ENCODE results near the gene ANKFY1.
"Not testable (repeated sequence)": the region's sequence is repeated elsewhere in the genome, so short reads cannot be mapped to it uniquely, and the experiment has no call there.

ANKFY1 gene

DNA sequence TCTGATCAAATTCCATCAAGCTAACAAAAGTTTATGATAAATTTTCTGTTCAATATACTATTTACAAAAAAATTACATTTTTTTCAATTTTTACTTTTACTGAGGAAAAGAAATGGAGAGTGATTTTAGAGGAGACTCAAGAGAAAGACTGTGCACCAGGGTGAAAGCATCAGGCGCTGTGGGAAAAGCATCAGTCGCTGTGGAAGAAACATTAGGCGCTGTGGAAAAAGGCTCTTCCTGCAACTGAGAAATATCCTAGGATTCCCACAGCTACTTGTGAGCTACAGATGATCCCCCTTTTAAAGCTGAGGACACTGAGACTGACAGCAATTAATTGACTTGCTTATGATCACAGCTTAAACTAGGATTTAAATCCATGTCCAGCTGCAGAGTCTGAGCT lies 4.9 kb downstream of the ANKFY1 start:
- DNase-seq, result no peak

DNA sequence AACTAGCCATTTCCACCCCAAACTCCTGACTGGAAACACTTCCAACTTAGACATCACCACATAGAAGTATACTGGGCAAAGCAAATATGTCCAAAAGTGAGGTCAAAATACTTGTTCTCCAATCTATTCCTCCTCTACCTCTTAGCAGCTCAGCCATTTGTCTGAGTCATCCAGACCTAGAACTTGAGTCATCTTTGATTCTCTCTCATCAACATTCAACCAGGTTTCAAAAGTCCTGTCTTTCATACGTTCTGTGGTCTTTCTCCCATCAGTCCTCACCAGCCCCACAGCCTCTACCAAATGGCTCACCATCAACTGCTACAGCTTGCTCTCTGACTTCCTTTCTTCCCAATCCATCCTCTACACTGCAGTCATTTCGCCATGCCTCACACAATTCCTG lies 6.8 kb downstream of the ANKFY1 start:
- DNase-seq, result no peak

DNA sequence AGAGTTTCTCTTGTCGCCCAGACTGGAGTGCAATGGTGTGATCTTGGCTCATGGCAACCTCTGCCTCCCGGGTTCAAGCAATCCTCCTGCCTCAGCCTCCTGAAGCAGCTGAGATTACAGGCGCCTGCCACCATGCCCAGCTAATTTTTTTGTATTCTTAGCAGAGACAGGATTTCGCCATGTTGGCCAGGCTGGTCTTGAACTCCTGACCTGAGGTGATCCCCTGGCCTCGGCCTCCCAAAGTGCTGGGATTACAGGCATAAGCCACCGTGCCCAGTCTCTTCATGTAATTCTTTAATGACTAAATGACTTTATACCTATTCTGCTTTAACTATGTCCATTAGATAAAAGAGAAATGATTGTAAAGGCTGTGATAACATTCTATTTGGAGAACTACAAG lies 8.5 kb downstream of the ANKFY1 start:
- not testable (repeated sequence) for DNase-seq

DNA sequence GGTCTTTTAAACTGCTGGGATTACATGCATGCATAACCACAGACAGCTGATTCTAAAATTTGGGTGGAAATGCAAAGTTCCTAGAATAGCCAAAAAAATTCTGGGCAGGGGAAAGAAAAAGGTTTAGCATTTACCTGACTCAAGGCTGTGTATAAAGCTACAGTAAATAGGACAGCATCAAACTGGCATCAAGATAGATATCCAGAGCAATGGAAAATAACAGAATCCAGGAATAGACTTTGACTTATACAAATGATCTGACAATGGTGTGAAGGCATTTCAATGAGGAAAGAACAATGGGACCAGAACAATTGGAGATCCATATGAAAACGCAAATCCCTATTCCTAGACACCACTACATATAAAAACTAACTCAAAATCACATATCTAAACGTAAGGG lies 12.9 kb downstream of the ANKFY1 start:
- no peak for DNase-seq

DNA sequence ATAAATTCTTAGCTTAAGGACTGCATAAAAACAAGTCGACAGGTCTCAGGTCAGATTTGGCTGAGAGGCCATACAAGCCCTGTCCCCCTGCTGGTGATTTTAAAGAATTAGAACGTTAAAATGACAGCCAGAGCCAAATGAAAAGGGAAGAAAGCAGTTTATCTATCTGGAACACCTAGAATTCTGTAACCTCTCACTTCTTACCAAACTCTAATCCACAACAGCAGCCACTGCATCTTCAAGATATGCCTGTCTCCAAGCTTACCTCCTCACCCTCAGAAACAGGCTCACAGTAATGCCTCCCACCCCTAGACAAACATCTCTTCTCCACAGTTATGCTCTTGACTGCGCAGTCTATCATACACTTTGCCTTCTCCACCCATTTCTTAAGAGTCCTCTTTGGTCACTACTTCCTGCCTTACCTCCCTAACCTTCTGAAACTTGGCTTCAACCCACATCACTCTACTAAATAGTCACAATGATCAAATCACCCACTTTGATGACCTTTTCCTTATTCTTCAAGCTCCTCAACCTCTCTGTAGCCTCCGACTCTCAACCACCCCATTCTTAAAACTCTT lies 14.2 kb downstream of the ANKFY1 start:
- DNase-seq, result peak; percentile 45

DNA sequence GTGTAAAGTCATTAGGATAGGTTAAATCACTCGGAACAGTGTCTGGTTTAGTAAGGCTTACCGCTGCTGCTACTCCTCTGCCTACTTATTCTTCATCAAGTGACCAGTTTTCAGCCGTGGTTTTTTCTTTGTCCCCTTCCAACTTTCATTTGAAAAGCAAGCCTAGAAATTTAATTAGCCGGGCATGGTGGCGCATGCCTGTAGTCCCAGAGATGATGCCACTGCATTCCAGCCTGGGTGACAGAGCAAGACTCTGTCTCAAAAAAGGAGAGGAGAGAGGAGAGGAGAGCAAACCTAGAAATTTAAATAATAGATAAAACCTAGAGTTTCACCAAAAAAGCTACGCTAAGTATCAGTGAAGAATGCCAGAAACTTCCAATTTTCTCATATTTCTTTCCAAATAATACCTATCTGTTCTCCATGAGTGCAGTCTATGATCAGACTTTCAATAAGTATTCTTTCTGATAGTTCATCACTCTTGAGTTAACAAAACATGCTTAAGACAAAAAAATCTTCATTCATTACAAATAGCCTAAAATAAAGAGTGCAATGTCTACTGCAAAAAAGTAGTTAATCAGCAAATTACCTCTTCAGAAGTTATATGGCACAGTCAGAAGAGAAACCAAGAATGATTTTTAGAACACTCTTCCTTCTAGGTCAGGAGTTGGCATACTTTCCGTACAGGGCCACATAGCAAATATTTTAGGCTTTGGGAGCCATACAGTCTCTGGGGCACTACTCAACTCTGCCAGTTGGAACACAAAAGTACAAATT lies 15.1 kb downstream of the ANKFY1 start:
- DNase-seq, result no peak

DNA sequence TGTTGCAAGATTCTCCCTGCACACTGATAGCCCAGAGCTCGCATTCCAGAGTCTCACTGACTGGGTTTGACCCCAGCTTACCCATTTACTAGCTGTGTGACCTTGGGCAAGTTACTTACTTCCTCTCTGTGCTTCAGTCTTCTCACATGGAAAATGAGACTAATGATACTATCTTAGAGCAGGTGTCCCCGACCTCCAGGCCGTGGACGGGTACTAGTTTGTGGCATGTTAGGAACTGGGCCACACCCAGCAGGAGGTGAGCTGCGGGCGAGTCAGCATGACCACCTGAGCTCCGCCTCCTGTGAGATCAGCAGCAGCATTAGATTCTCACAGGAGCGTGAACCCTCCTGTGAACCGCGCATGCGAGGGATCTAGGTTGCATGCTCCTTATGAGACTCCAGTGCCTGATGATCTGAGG lies 15.8 kb downstream of the ANKFY1 start:
- DNase-seq, result no peak

DNA sequence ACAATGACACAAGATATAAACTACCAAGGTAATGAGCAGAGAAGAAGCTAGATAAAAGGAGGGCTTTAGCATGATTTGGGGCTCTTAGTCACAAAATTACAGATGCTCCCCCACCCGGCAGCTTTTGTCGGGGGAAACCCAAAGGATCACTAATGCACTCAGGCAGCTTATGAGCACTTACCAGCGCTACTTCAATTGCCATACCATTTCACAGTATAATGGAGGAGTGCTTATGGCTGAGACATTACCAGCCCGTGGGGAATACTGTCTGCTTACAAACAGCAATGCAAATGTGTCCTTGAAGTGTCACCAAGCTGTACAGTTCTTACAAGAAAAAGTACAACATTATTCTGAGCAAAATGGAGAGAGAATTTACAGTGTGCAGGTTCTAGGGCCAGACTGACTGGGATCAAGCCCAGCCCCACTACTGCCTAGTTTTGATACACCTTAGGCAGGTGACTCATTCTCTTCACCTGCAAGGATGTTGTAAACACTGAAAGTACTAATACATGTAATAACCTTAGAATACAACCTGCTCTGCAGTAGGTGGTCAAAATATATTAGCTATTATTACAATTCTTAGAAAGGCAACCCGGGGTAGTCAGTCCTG lies 16.3 kb downstream of the ANKFY1 start:
- DNase-seq, result no peak

DNA sequence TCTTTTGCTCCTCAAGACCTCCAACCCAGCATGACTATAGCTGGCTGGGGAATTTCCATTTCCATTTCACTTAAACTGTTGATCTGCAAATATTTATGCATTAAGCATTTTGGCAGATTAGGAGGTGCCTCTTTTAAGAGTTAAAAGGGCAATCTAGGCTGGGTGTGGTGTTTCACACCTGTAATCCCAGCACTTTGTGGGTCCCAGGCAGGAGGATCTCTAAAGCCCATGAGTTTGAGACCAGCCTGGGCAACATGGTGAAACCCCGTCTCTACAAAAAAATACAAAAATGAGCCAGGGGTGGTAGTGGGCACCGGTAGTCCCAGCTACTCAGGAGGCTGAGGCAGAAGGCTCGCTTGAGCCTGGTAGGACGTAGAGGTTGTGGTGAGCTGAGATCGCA lies 17.1 kb downstream of the ANKFY1 start:
- DNase-seq, result no peak

DNA sequence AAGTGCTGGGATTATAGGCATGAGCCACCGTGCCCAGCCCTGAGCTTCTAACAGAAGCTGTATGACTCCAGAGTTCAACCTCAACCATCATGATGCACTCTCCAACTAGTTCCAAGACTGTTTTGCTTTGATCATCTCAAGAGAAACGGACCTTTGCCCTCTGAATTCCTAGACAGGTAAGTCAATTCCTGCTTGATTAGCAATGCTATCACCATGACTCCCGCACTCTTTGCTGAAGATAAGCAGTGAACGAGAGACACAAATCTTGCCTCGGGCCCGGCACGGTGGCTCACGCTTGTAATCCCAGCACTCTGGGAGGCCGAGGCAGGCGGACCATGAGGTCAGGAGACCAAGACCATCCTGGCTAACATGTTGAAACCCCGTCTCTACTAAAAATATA lies 22.2 kb downstream of the ANKFY1 start:
- DNase-seq, result no peak

DNA sequence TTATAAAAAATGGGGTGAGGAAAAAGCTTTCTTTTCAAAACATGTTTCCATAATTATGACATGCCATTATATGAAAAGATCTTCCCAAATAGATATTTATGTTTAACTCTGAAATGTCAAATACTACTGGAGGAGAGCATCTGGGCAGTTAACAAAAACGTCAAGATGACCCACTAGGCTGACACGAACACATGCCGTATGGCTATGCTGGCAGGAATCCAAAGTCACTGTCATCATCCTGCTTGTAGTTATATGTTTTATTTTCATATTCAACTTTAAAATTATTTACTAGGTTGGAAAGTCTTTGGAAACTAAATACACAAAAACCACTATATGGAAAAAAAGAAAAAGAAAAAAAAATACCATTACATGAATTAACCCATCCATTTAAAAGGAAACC lies 27.3 kb downstream of the ANKFY1 start:
- DNase-seq, result no peak

DNA sequence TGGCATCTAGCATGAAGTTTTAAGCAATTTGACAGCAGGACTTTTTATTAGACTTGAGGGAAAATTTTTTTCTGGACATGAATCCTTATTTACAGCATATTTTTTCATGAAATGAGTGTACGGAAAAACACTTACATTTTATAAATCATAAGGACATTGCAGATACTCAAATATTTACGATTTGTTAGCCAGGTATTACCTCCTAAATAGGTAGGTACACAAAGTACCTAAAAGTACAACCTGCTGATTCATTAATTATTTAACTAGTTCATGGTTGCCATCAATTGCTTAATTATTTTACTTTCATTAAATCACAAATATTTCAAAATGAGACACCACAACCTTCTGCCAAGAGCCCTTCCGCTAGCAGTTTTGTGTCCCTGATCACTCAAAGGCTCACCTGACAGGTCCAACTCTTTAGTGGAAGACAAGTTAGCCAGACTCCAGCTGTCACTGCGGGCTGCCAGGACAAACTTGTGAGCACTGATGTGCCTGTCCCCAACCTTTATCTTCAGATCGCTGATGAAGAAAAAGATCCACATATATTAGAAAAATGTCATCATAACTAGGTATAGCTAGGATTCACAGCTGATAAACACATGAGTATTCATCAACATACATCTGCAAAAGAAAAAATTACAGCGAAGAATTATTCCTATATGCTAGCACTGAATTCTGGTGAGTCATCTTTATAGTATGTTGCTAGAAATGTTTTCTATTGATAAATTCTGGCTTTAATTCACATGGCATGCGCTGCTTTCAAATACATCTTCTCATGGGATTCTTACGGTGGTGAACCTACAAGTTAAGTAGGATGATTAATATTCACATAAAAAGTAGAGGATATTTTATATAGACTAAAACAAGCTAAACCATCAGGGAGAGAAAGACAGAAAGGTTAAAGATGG lies 28.2 kb downstream of the ANKFY1 start:
- DNase-seq, result no peak

DNA sequence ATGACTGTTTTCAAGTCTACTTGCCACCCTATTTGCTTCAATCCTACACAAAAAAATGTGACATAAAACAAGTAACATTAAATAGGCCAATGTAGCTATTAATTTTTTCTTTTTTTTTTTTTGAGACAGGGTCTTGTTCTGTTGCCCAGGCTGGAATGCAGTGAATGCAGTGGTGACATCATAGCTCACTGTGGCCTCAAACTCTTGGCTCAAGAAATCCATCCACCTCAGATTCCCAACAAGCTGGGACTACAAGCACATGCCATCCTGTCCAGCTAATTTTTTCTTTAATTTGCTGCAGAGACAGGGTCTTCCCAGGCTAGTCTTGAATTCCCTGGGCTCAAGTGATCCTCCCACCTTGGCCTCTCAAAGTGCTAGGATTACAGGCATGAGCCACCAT lies 29.4 kb downstream of the ANKFY1 start:
- no peak for DNase-seq

DNA sequence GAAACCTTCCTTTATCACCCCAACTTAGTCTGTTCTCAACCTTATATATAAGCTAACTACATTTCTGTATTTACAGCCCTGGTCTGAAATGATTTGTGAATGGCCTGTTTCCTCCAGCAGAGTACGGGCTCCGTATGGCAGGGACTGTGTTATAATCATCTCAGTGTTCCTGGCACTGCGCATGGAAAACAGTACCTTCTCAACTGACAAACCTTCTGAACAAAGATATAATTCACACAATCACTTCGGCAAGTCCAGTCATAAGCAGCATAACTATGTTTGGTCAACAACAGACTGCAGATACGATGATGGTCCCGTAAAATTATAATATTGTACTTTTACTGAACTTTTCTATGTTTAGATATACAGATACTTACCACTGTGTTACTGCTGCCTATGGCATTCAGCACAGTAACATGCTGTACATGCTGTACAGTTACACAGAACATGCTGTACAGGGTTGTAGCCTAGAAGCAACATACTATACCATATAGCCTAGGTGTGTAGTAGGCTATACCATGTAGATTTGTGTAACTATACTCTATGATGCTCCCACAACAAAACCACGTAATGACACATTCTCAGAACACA lies 30.0 kb downstream of the ANKFY1 start:
- no peak for DNase-seq

DNA sequence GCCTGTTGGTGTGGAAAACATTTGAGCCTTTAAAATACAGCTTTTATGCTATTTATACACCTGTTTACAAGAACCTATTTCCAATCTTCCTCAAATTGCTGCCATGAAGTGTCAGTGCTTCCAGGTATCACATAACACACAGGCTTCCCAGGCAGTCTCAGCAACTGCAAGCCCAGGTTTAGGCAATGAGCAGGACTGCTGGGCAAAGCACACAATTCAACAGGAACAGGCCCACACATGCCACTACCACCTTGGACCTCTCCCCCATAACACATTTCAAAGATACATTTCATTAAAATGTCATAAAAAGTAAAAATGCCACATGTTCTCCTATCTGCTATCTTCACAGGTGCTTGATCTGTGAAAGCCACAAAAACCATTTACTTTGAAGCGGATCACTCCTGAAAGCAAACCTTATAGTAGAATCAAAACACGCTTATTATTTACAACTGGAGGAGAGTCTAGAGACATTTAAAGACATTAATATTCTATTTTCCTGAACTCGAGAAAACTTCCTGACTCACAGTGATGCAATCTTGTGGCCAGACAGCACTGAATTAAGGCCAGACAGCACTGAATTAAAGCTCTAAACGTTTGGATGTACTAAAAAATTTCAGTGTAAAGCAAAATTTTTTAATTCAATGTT lies 31.5 kb downstream of the ANKFY1 start:
- peak; percentile 59 for DNase-seq

DNA sequence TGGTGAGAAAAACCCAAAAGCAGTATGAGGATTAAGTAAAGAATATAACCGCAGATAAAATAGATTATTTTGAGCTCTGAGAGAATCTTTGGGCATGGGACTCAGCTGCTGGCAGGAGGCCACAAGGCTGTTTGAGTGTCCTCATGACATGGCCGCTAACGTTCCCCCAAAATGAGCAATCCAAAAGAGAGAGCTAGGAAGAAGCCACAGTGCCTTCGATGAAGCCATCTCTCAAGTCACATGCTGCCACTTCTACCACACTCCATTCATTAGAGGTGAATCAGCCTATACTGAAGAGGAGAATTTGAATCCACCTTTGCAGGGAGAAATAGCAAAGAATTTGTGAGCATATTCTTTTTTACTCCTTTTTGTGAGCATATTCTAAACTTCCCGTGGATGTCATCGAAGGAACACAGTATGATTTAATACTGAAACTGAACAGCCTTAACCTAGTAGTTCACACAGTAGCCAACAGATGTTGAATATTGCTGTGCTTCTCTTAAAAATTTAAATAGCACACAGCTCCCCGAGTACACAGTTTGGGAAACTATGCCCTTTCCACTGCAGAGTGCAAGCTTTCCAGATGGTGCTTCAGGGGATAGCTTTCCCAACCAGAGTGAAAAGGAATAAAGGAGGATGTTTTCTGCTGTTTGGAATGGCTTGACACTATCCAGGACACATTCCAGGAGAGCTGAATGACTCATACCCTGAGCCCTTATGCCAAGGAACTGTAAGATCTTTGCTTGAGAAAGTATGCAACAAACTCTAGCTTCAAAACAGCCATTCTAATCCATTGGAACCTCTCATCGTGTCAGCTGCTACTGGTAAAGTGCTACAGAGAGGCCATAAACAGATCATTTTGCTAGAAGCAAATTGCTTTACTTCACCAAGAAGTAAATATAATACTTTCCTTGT lies 33.9 kb downstream of the ANKFY1 start:
- DNase-seq, result peak; percentile 97

DNA sequence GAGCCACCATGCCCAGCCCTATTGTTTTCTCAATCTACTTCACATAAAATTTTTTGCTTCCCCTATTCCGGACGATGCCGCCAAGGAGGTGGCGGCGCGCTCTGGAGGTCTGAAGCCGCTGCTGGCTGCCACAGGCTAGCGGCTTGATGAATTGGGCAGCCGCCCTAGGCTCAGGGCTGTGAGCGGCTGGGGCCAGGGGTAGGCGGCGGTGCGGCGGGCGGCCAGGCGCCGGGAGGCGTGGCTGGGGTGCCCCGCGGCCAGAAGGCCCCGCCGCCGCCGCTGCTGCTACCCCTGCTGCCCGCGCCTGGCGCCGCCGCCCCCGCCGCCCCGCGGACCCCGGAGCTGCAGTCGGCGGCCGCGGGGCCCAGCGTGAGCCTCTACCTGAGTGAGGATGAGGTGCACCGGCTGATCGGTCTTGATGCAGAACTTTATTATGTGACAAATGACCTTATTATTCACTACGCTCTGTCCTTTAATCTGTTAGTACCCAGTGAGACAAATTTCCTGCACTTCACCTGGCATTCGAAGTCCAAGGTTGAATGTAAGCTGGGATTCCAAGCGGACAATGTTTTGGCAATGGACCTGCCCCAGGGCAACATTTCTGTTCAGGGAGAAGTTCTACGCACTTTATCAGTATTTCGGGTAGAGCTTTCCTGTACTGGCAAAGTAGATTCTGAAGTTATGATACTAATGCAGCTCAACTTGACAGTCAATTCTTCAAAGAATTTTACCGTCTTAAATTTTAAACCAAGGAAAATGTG lies 41.7 kb downstream of the ANKFY1 start:
- no peak for DNase-seq

DNA sequence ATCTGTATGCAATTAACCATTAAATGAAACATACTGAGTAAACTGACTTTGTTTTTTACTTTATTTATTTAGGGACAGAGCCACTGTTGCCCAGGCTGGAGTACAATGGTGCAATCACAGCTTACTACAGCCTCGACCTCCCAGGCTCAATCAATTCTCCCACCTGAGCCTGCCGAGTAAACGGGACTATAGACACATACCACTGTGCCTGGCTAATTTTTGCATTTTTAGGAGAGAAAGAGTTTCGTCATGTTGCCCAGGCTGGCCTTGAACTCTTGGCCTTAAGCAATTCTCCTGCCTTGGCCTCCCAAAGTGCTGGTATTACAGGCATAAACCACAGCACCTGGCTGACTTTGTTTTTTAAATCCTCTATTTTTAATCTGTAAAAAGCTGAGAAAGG lies 42.6 kb downstream of the ANKFY1 start:
- DNase-seq, result no peak

DNA sequence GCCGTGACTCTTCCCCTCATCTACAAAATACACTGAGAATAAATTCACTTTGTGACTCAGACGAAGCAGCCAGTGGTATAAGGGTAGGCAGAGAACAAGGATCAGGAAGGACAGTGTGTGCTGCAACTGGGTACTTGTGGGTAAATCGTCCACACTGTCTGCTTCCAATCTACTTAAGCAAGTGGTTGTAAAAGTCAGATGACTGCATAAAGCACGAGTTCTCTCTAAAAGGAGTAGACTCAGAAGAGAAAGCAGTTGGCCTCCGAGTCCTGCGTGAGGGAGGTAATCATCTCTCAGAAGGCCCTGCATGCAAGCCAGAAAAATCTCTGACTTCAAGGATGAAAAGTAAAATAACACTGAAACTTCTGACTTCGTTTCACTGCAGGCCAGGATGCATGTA lies 43.1 kb downstream of the ANKFY1 start:
- DNase-seq, result no peak

DNA sequence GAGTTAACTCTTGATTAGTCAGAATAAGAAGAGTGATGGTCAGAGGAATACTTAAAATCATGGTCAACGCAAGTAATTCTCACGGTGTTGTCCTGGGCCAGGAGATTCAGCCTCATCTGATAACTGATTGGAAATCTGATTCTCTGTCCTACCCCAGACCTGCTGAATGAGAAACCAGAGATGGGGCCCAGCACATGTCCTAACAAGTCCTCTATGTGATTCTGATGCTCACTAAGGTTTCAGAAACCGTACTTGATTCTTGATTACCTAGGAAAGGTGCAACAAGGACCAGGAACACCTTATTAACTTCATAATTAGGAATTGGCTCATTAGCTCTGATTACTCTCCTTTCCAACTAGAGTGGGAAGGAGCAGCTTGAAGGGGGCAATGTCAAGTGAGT lies 44.5 kb downstream of the ANKFY1 start:
- no peak for DNase-seq
